ENCODE measurements around the gene NT5C3A.

Gene NT5C3A

DNA sequence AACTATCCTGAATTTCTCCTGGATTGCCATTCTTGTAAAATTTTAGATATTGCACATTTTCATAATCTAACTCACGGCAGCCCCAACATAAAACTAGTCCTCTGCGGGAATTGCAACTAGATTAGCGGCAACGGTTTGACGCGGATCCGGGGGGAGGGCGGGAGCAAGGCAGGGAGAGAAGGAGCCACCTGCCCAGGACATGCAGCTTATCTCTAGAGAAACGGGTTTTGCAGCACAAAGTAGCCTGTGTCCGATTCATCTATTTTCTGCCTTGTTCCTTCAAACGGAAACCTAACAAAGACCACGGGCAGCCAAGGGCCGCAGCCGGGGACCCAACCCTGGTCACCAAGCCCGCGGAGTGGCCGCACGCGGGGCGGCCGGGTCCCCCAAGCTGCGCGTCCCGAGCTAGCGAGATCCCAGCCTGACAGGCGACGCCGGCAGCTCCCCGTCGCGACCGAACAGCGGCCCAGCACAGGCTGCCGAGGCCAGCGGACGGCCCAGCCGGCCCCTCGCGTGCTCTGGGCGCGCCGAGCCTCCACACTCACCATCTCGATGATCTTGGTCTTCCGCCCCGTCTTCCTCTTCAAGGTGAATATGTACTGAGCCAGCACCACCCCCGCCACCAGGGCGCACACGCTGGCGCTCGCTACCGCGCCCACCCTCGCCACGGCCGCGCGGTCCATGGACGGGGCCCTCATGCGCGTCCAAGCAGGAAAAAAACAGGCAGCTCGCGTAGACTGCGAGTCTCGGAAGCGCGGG lies at the start of gene NT5C3A:
TSS of gene NT5C3A (minus strand) at position 754 of the 759 bp plus-strand sequence. CDS start at position 683, 71 bp downstream.
- no peak for DNase-seq (ENCODE audit: insufficient read length, low spot score)
- TF ChIP-seq, protein P1, sequence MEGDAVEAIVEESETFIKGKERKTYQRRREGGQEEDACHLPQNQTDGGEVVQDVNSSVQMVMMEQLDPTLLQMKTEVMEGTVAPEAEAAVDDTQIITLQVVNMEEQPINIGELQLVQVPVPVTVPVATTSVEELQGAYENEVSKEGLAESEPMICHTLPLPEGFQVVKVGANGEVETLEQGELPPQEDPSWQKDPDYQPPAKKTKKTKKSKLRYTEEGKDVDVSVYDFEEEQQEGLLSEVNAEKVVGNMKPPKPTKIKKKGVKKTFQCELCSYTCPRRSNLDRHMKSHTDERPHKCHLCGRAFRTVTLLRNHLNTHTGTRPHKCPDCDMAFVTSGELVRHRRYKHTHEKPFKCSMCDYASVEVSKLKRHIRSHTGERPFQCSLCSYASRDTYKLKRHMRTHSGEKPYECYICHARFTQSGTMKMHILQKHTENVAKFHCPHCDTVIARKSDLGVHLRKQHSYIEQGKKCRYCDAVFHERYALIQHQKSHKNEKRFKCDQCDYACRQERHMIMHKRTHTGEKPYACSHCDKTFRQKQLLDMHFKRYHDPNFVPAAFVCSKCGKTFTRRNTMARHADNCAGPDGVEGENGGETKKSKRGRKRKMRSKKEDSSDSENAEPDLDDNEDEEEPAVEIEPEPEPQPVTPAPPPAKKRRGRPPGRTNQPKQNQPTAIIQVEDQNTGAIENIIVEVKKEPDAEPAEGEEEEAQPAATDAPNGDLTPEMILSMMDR (IDR thresholded peaks at IDR 0.05; ENCODE audit: insufficient read depth, missing control alignments) = no peak
- FAIRE-seq = no peak

DNA sequence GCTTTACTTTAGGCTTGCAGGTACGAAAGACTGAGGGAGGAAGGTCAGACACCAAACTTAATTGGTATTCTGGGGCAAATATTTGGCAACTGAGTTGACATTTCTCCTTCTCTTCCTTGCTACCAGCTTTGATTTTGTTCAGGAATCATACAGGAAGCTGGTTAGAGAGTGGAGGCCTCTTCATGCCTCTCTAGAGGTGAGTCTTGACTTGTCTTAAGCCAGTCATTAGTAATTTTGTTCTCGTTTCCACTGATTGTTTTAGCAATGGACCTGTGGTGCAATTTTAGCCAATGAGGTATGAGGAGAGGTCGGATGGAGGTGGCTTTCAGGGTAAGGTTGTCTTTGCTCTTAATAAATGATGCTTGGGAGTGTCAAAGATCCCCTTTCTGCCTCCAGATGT lies 49.0 kb upstream of the NT5C3A start:
- FAIRE-seq (no peak), DNase-seq (ENCODE audit: insufficient read length, low spot score) (no peak)
- TF ChIP-seq, protein P1 (IDR thresholded peaks at IDR 0.05; ENCODE audit: insufficient read depth, missing control alignments) = no peak

DNA sequence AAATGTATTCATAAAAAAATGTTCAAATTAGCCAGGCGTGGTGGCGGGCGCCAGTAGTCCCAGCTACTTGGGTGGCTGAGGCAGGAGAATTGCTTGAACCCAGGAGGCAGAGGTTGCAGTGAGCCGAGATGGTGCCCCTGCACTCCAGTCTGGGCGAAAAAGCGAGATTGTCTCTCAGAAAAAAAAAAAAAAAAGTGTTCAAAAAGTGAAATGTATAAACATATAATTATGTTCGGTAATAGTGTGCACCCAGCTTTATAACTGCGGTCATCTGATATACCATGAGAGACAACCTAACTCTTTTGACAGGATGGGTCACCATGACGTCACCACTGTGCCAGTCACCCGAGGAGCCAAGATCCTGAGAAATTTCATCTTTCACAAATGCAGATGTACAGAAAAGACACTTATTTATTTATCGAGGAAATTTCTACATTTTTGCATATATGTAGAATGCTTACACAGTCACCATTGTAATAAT lies 47.2 kb upstream of the NT5C3A start:
- FAIRE-seq = no peak
- TF ChIP-seq, protein P1 (IDR thresholded peaks at IDR 0.05; ENCODE audit: insufficient read depth, missing control alignments) = no peak
- no peak for DNase-seq (ENCODE audit: insufficient read length, low spot score)

DNA sequence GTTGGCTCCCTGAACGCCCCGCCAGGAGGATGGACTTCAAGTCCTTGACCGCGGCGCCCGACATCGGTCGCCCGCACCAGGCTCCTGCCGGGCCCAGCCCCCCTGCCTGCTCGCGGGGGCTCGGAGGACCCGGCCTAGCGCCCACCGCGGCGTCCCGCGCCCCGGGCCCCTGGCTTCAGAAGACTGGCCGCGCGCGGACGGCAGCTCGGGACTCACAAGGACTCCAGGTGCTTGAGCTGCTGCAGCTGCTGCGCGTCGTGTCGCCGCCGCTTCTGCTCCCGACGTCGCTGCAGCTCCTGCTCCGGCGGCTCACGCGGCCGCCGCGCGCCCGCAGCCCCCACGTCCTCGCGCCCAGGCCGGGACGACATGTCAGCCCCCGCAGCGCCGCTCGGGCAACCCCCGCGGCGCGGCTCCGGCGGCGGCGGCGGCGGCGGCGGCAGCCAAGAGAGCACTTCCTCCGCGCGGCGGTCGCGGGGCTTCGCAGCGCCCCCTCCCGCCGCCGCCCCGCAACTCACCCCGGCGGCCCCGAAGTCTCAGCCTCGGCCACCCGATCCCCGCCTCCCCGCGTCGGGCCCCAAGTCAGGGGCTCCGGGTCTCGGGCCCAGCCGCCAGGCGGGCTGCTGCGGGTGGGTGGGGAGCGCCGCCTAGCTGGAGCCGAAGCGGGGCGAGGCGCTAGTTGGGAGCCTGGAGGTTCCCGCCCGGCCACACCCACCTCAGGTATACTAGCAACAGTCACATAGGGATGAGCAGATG lies 46.6 kb upstream of the NT5C3A start, which contains the start of gene RP9:
TSS of gene RP9 (minus strand) at position 400 of the 753 bp plus-strand sequence. CDS start at position 368, 32 bp downstream.
- FAIRE-seq = no peak
- peak; percentile 40 for DNase-seq (ENCODE audit: insufficient read length, low spot score)
- TF ChIP-seq, protein P1 (IDR thresholded peaks at IDR 0.05; ENCODE audit: insufficient read depth, missing control alignments) = peak; percentile 47

DNA sequence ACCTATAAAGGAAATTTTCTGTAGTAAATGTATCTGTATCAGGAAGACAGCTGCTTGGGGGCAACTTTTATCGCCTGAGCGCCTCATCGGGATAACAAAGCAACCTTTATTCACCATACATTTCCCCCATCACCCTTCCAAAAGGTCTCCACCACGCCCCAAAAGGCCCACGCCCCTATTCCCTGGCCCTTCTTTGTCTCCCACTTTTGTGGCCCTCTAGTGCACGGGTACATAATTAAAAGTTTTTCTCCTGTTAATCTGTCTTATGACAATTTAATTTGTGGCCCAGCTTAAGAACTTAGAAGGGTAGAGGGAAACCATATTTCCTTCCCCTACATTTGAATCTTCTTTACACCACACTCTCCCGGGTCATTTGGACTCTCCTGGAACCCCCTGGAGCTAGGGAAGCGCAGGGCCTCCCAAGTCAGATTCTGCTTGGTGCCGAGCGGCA lies 46.0 kb upstream of the NT5C3A start:
- TF ChIP-seq, protein P1 (IDR thresholded peaks at IDR 0.05; ENCODE audit: insufficient read depth, missing control alignments) = no peak
- DNase-seq (ENCODE audit: insufficient read length, low spot score) (no peak), FAIRE-seq (no peak)

DNA sequence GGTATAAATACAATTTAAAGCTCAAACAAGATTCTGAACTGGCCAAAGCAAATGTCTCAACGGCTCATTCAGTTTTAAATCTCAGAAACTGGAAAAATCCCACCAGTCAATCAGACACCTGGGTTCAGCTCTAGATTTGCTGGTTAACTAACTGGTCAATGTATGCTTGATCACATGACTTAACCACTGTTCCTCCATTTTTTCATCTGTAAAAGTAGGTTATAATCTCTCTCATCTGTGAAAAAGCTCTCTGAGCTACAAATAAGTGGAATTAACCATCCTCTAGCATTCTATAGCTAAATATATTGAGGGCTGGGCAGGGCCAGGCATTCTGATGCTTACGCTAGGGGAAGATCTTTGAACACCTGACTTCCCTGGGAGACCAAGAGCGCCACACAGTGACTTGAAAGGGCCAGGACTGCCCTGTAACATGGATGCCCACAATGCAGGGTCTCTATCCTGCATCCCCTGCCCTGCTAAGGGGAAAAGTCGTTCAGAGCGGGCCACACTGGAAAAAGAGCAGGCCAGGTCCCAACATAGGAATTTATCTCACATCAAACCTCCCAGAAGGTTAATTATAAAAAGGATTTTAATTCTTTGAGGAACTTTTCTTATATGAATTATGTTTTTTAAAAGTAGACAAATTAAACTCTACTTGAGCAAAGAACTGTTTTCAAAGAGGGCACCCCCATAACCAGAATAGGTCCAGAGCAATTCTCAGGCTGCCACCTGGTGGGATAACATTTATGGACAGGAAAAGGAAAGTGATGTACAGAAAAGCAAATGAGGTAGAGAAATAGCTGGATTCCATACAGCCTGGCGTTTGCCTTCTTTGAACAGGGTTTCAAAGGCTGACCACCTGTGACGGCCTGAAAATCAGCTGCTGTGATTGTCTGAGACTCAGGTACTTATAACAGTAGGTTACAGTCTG lies 44.8 kb upstream of the NT5C3A start:
- DNase-seq (ENCODE audit: insufficient read length, low spot score) (no peak), FAIRE-seq (no peak)
- TF ChIP-seq, protein P1 (IDR thresholded peaks at IDR 0.05; ENCODE audit: insufficient read depth, missing control alignments) = peak; percentile 40
